Effector memory CD4-positive, alpha-beta T cell (primary cell): ENCODE measurements around the gene ALKBH3.

ENCODE experiments used
- DNase-seq, 3 donors: peaks; one replicate each; pipeline ENCODE4 v3.0.0-alpha.2; 2020
- H3K27ac ChIP-seq: 2 replicates; pipeline ENCODE4 v1.7.0; 2013; ENCODE audit warnings: mild to moderate bottlenecking, low read length, moderate library complexity; ENCODE audit not compliant: insufficient read depth, poor library complexity, severe bottlenecking
- H3K27me3 ChIP-seq: replicated peaks from 2 replicates; pipeline ENCODE4 v1.7.0; 2013; ENCODE audit warnings: mild to moderate bottlenecking, low read length; ENCODE audit not compliant: insufficient read depth, control insufficient read depth, poor library complexity, severe bottlenecking
- H3K36me3 ChIP-seq: 2 replicates; pipeline ENCODE4 v1.7.0; 2013; ENCODE audit warnings: mild to moderate bottlenecking, low read length, moderate library complexity; ENCODE audit not compliant: control insufficient read depth, insufficient read depth
- H3K4me1 ChIP-seq: 2 replicates; pipeline ENCODE4 v1.7.0; 2013; ENCODE audit warnings: low read length, mild to moderate bottlenecking; ENCODE audit not compliant: control insufficient read depth, insufficient read depth, poor library complexity, severe bottlenecking
- H3K4me3 ChIP-seq: 2 replicates; pipeline ENCODE4 v1.7.0; 2013; ENCODE audit warnings: low read length, low read depth, mild to moderate bottlenecking; ENCODE audit not compliant: insufficient read depth, poor library complexity, severe bottlenecking
- H3K9me3 ChIP-seq: 2 replicates; pipeline ENCODE4 v1.7.0; 2013; ENCODE audit warnings: mild to moderate bottlenecking, low read length, moderate library complexity; ENCODE audit not compliant: control insufficient read depth

The ALKBH3 gene

GRCh38 chr11:43947815-43948214, 67.2 kb downstream of the ALKBH3 start:
- no peak for DNase-seq

GRCh38 chr11:43948341-43949225, 68.0 kb downstream of the ALKBH3 start:
- Histone ChIP-seq H3K9me3 (no peaks in the 10 kb centered on the region), H3K4me1 (peaks cover 12% of the 10 kb centered on the region), H3K36me3 (no peaks in the 10 kb centered on the region), H3K27ac (no peak overlapping the region), H3K27me3 (peaks cover 23% of the 10 kb centered on the region), H3K4me3 (no peak overlapping the region)
- DNase-seq, result no peak

More at GRCh38 chr11:43947815-43948214, 67.2 kb downstream of the ALKBH3 start:
- H3K9me3 ChIP-seq, result no peaks in the 10 kb centered on the region
- no peak overlapping the region for H3K27ac ChIP-seq
- H3K36me3 ChIP-seq, result no peaks in the 10 kb centered on the region
- H3K4me3 ChIP-seq, result no peak overlapping the region
- H3K4me1 ChIP-seq, result peaks cover 16% of the 10 kb centered on the region
- H3K27me3 ChIP-seq, result peaks cover 23% of the 10 kb centered on the region

- H3K4me3 ChIP-seq, result no peak overlapping the region
- H3K36me3 ChIP-seq, result no peaks in the 10 kb centered on the region
- H3K9me3 ChIP-seq, result no peaks in the 10 kb centered on the region
- no peak overlapping the region for H3K27ac ChIP-seq
- H3K27me3 ChIP-seq, result peaks cover 9% of the 10 kb centered on the region
- no peak for DNase-seq
- no peaks in the 10 kb centered on the region for H3K4me1 ChIP-seq
Measured at GRCh38 chr11:43950311-43950855, 69.8 kb downstream of the ALKBH3 start.

GRCh38 chr11:43951231-43951630, 70.6 kb downstream of the ALKBH3 start:
- Histone ChIP-seq H3K4me1 (no peaks in the 10 kb centered on the region), H3K4me3 (no peak overlapping the region), H3K36me3 (no peaks in the 10 kb centered on the region), H3K27ac (no peak overlapping the region), H3K9me3 (no peaks in the 10 kb centered on the region), H3K27me3 (peaks cover 9% of the 10 kb centered on the region)
- DNase-seq, result no peak

GRCh38 chr11:43952020-43952400, 71.4 kb downstream of the ALKBH3 start:
- no peak for DNase-seq
- Histone ChIP-seq H3K4me3 (no peak overlapping the region), H3K36me3 (no peaks in the 10 kb centered on the region), H3K9me3 (no peaks in the 10 kb centered on the region), H3K4me1 (no peaks in the 10 kb centered on the region), H3K27ac (no peak overlapping the region), H3K27me3 (peaks cover 9% of the 10 kb centered on the region)

GRCh38 chr11:43952401-43953342, 72.0 kb downstream of the ALKBH3 start:
- Histone ChIP-seq H3K4me1 (no peaks in the 10 kb centered on the region), H3K27me3 (peaks cover 3% of the 10 kb centered on the region), H3K36me3 (no peaks in the 10 kb centered on the region), H3K27ac (no peak overlapping the region), H3K4me3 (no peak overlapping the region), H3K9me3 (no peaks in the 10 kb centered on the region)
- DNase-seq, result no peak

GRCh38 chr11:43953521-43953920, 72.9 kb downstream of the ALKBH3 start:
- H3K9me3 ChIP-seq, result no peaks in the 10 kb centered on the region
- DNase-seq, result no peak
- peaks cover 3% of the 10 kb centered on the region for H3K27me3 ChIP-seq
- H3K36me3 ChIP-seq, result no peaks in the 10 kb centered on the region
- H3K4me1 ChIP-seq, result no peaks in the 10 kb centered on the region
- H3K27ac ChIP-seq, result no peak overlapping the region
- no peak overlapping the region for H3K4me3 ChIP-seq

- Histone ChIP-seq H3K27me3 (peaks cover 3% of the 10 kb centered on the region), H3K36me3 (no peaks in the 10 kb centered on the region), H3K27ac (no peak overlapping the region), H3K4me3 (no peak overlapping the region), H3K4me1 (no peaks in the 10 kb centered on the region), H3K9me3 (no peaks in the 10 kb centered on the region)
- no peak for DNase-seq
Measured at GRCh38 chr11:43954241-43954640, 73.6 kb downstream of the ALKBH3 start.

GRCh38 chr11:43955381-43956118, 74.9 kb downstream of the ALKBH3 start:
- H3K27ac ChIP-seq, result no peak overlapping the region
- peaks cover 3% of the 10 kb centered on the region for H3K27me3 ChIP-seq
- no peaks in the 10 kb centered on the region for H3K4me1 ChIP-seq
- DNase-seq, result no peak
- H3K9me3 ChIP-seq, result no peaks in the 10 kb centered on the region
- H3K36me3 ChIP-seq, result no peaks in the 10 kb centered on the region
- no peak overlapping the region for H3K4me3 ChIP-seq
